HEK293 (cell line): ENCODE measurements around the gene CASD1.

Experiments
- ZNF138 ChIP-seq: fragments of 450-650 bp; formaldehyde crosslinking; IDR thresholded peaks from 2 replicates; pipeline ENCODE4 v1.5.1; 2016; ENCODE audit warnings: missing biosample characterization, missing genetic modification characterization, borderline replicate concordance
- ZNF16 ChIP-seq: fragments of 450-650 bp; formaldehyde crosslinking; IDR thresholded peaks from 2 replicates; pipeline ENCODE4 v1.5.1; 2016; ENCODE audit warnings: low read depth, missing biosample characterization, missing genetic modification characterization
- ZNF239 ChIP-seq: fragments of 450-650 bp; formaldehyde crosslinking; IDR thresholded peaks from 2 replicates; pipeline ENCODE4 v1.5.1; 2016; ENCODE audit warnings: missing biosample characterization, missing genetic modification characterization
- ZNF274 ChIP-seq, 2 experiments: fragments of 200-500 bp in 1 of 2; fragments of 450-650 bp in 1 of 2; sonication (Bioruptor generic) in 1 of 2; formaldehyde crosslinking in 1 of 2; IDR thresholded peaks; 2 replicates each; pipeline versions ENCODE4 v1.5.1 to v1.6.1; 2014 to 2016; ENCODE audit warnings: borderline replicate concordance in 1 of 2, inconsistent platforms in 1 of 2, low read length in 1 of 2, missing biosample characterization in 1 of 2, missing genetic modification characterization in 1 of 2
- ZNF416 ChIP-seq: fragments of 450-650 bp; formaldehyde crosslinking; IDR thresholded peaks from 2 replicates; pipeline ENCODE4 v1.5.1; 2016; ENCODE audit warnings: missing biosample characterization, missing genetic modification characterization
- ZNF768 ChIP-seq: fragments of 450-650 bp; formaldehyde crosslinking; IDR thresholded peaks from 2 replicates; pipeline ENCODE4 v1.5.1; 2018; ENCODE audit warnings: missing biosample characterization, mild to moderate bottlenecking, missing genetic modification characterization
- ZSCAN16 ChIP-seq: fragments of 450-650 bp; formaldehyde crosslinking; IDR thresholded peaks from 2 replicates; pipeline ENCODE4 v1.5.1; 2016; ENCODE audit warnings: missing biosample characterization, missing genetic modification characterization
- TF ChIP-seq, protein P1 (sequence below): fragments of 450-650 bp; formaldehyde crosslinking; IDR thresholded peaks from 2 replicates; pipeline ENCODE4 v1.5.1; 2016; ENCODE audit warnings: missing biosample characterization, missing genetic modification characterization

DNA sequence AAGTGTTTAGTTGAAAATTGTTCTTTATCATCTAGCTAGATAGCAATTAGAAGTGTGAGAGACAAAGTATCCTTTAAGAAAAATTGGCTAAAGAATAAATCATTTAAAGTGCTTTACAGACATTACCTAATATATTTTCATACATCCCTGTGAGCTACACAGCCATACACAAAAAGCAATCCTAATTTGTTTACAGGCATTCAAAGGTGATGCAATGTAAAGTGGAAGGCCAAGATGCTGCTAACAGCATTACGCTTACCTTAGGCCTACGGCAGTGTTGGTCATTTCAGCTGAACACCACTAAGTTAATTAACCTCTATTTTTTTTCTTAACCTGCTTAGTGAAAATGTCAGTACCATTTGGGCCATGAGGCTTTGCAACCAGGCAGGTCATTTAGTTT is 10.7 kb upstream of the CASD1 start:
- TF ChIP-seq ZNF16 (tag by site-specific recombination) (no peak), ZNF138 (tag by site-specific recombination) (no peak), ZNF274 (IDR thresholded peaks at IDR 0.05; ENCODE audit: low read length) (no peak), ZNF274 (tag by site-specific recombination; IDR thresholded peaks at IDR 0.05; ENCODE audit: borderline replicate concordance) (no peak), ZNF768 (tag by site-specific recombination) (no peak), ZNF416 (no peak), ZNF239 (tag by site-specific recombination) (no peak), ZSCAN16 (tag by site-specific recombination) (no peak)
- TF ChIP-seq, protein P1, sequence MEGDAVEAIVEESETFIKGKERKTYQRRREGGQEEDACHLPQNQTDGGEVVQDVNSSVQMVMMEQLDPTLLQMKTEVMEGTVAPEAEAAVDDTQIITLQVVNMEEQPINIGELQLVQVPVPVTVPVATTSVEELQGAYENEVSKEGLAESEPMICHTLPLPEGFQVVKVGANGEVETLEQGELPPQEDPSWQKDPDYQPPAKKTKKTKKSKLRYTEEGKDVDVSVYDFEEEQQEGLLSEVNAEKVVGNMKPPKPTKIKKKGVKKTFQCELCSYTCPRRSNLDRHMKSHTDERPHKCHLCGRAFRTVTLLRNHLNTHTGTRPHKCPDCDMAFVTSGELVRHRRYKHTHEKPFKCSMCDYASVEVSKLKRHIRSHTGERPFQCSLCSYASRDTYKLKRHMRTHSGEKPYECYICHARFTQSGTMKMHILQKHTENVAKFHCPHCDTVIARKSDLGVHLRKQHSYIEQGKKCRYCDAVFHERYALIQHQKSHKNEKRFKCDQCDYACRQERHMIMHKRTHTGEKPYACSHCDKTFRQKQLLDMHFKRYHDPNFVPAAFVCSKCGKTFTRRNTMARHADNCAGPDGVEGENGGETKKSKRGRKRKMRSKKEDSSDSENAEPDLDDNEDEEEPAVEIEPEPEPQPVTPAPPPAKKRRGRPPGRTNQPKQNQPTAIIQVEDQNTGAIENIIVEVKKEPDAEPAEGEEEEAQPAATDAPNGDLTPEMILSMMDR, result no peak
